T-helper 2 cell treated with Interferon-gamma antibody and Interleukin-4, amounts not matched to agents 5 μg/mL and 100 μg/mL, for 36 hours (primary cell): Measurements from ENCODE around the gene SMIM5.

Source experiments
- DNase-seq: peaks from one replicate; pipeline ENCODE4 v3.0.0; 2021; ENCODE audit warnings: low spot score
- H3K27ac Mint-ChIP-seq: one replicate; pipeline ENCODE4 v1.8.0; 2021; ENCODE audit warnings: mild to moderate bottlenecking, mixed read lengths
- H3K27me3 Mint-ChIP-seq: one replicate; pipeline ENCODE4 v1.8.0; 2021; ENCODE audit warnings: low read depth, mixed read lengths
- H3K36me3 Mint-ChIP-seq: one replicate; pipeline ENCODE4 v1.8.0; 2021; ENCODE audit warnings: low read depth, mixed read lengths
- H3K4me1 Mint-ChIP-seq: one replicate; pipeline ENCODE4 v1.8.0; 2021; ENCODE audit warnings: low read depth, mixed read lengths
- H3K4me3 Mint-ChIP-seq: one replicate; pipeline ENCODE4 v1.8.0; 2022; ENCODE audit warnings: mild to moderate bottlenecking, moderate library complexity, mixed read lengths
- H3K9me3 Mint-ChIP-seq: one replicate; pipeline ENCODE4 v1.8.0; 2021; ENCODE audit warnings: mixed read lengths

The SMIM5 gene

GRCh38 chr17:75685499-75685898 is 52.3 kb downstream of the SMIM5 start:
- DNase-seq, result no peak
- Mint-ChIP-seq H3K4me3 (no peak overlapping the region), H3K9me3 (no peaks in the 10 kb centered on the region), H3K4me1 (peaks cover 27% of the 10 kb centered on the region), H3K36me3 (peaks cover 14% of the 10 kb centered on the region), H3K27me3 (no peaks in the 10 kb centered on the region), H3K27ac (no peak overlapping the region)

GRCh38 chr17:75688209-75688825 is 55.1 kb downstream of the SMIM5 start:
- peak overlapping the region; percentile 84 for H3K27ac Mint-ChIP-seq
- no peaks in the 10 kb centered on the region for H3K27me3 Mint-ChIP-seq
- H3K4me3 Mint-ChIP-seq, result peak overlapping the region; percentile 5
- DNase-seq, result peak; percentile 35
- no peaks in the 10 kb centered on the region for H3K9me3 Mint-ChIP-seq
- peaks cover 36% of the 10 kb centered on the region for H3K4me1 Mint-ChIP-seq
- H3K36me3 Mint-ChIP-seq, result peaks cover 24% of the 10 kb centered on the region

GRCh38 chr17:75689441-75689873 is 56.2 kb downstream of the SMIM5 start:
- H3K4me3 Mint-ChIP-seq, result peak overlapping the region; percentile 71
- H3K4me1 Mint-ChIP-seq, result peaks cover 34% of the 10 kb centered on the region
- no peaks in the 10 kb centered on the region for H3K9me3 Mint-ChIP-seq
- peaks cover 24% of the 10 kb centered on the region for H3K36me3 Mint-ChIP-seq
- H3K27ac Mint-ChIP-seq, result peak overlapping the region; percentile 84
- no peaks in the 10 kb centered on the region for H3K27me3 Mint-ChIP-seq
- peak; percentile 34 for DNase-seq
